GM21390 (cell line): ENCODE results near the gene MICAL3.
"Not testable (repeated sequence)": the region's sequence is repeated elsewhere in the genome, so short reads cannot be mapped to it uniquely, and the experiment has no call there.

Experiments
- ATAC-seq: cut with Tn5 transposase; IDR thresholded peaks from one replicate; pipeline ENCODE4 v1.9.1; 2021; ENCODE audit not compliant: unreplicated experiment

Gene MICAL3

GRCh38 chr22:18000441-18001039 is 23.8 kb downstream of the MICAL3 start:
- no peak for ATAC-seq

GRCh38 chr22:17999851-18000250 is 24.5 kb downstream of the MICAL3 start:
- no peak for ATAC-seq

- ATAC-seq: no peak
Observed at GRCh38 chr22:17998913-17999312, 25.4 kb downstream of the MICAL3 start.

- no peak for ATAC-seq
Observed at GRCh38 chr22:17997456-17997855, 26.9 kb downstream of the MICAL3 start.

- not testable (repeated sequence) for ATAC-seq
Observed at GRCh38 chr22:17995256-17995655, 29.1 kb downstream of the MICAL3 start.

GRCh38 chr22:17994424-17995108 is 29.8 kb downstream of the MICAL3 start:
- ATAC-seq: no peak

- not testable (repeated sequence) for ATAC-seq
Observed at GRCh38 chr22:17992976-17993375, 31.4 kb downstream of the MICAL3 start.

- ATAC-seq: not testable (repeated sequence)
Observed at GRCh38 chr22:17991992-17992391, 32.4 kb downstream of the MICAL3 start.

- no peak for ATAC-seq
Observed at GRCh38 chr22:17990942-17991341, 33.4 kb downstream of the MICAL3 start.

GRCh38 chr22:17990147-17990546 is 34.2 kb downstream of the MICAL3 start:
- ATAC-seq: no peak

GRCh38 chr22:17988800-17989513 is 35.4 kb downstream of the MICAL3 start:
- ATAC-seq: no peak

GRCh38 chr22:17985606-17986005 is 38.8 kb downstream of the MICAL3 start:
- ATAC-seq: no peak

GRCh38 chr22:17985071-17985470 is 39.3 kb downstream of the MICAL3 start:
- not testable (repeated sequence) for ATAC-seq

- no peak for ATAC-seq
Observed at GRCh38 chr22:17984114-17984513, 40.2 kb downstream of the MICAL3 start.

GRCh38 chr22:17982572-17983141 is 41.7 kb downstream of the MICAL3 start:
- ATAC-seq: no peak

GRCh38 chr22:17981497-17981896 is 42.9 kb downstream of the MICAL3 start:
- ATAC-seq: no peak

- ATAC-seq: no peak
Observed at GRCh38 chr22:17980638-17981051, 43.7 kb downstream of the MICAL3 start.

GRCh38 chr22:17980015-17980590 is 44.3 kb downstream of the MICAL3 start:
- no peak for ATAC-seq

GRCh38 chr22:17978027-17978426 is 46.3 kb downstream of the MICAL3 start:
- ATAC-seq: no peak

GRCh38 chr22:17977371-17977770 is 47.0 kb downstream of the MICAL3 start:
- ATAC-seq: no peak

- no peak for ATAC-seq
Observed at GRCh38 chr22:17976121-17976520, 48.2 kb downstream of the MICAL3 start.
